Left ventricle myocardium inferior (tissue), 1 donor: ENCODE measurements around the gene CUBN. TPM values are rescaled to one million over a fixed set of nuclear protein-coding genes. Genes with fewer than 3 reads are reported as not detected.
A peak's percentile ranks its signal among the peaks of the same experiment; 100 is the strongest.

Experiments
- DNase-seq: peaks from one replicate; pipeline ENCODE4 v3.0.0-alpha.2; 2020
- H3K27ac ChIP-seq: fragments of 200-600 bp; replicated peaks from 2 replicates; pipeline ENCODE4 v1.8.0; 2021
- H3K27me3 ChIP-seq: fragments of 200-600 bp; 2 replicates; pipeline ENCODE4 v1.8.0; 2021; ENCODE audit warnings: low read depth
- H3K36me3 ChIP-seq: fragments of 200-600 bp; 2 replicates; pipeline ENCODE4 v1.8.0; 2021
- H3K4me1 ChIP-seq: fragments of 200-600 bp; 2 replicates; pipeline ENCODE4 v1.8.0; 2021
- H3K4me3 ChIP-seq: fragments of 200-600 bp; 2 replicates; pipeline ENCODE4 v1.8.0; 2021; ENCODE audit warnings: mild to moderate bottlenecking, moderate library complexity
- H3K9me3 ChIP-seq: fragments of 200-600 bp; replicated peaks from 2 replicates; pipeline ENCODE4 v1.8.0; 2021
- CTCF ChIP-seq: fragments of 200-600 bp; IDR thresholded peaks from 2 replicates; pipeline ENCODE4 v1.8.0; 2021; ENCODE audit warnings: antibody characterized with exemption, mild to moderate bottlenecking, borderline replicate concordance
- intact Hi-C: fragments of 100-400 bp; cut with micrococcal nuclease; formaldehyde crosslinking; loops from one replicate; pipeline ENCODE4 v1.11.0; 2022
- total RNA-seq: library from RNA; stranded (reverse); fragmentation: NEBNext Ultra II Directional; extraction: Animal tissue kit (Norgen Biotek cat#: 25700); gene quantifications from one replicate; pipeline ENCODE4 v1.2.1, GENCODE V29; 2021
- donor health status: DM: no; HTN: yes; CAD: no; lungs with severe emphysema.

The CUBN gene
- total RNA-seq, 1 donor from 2014 or later = 0.44 TPM

GRCh38 chr10:16944402-16944801, 185.2 kb downstream of the CUBN start:
- DNase-seq = no peak
- Histone ChIP-seq H3K27me3 (no peaks in the 10 kb centered on the region), H3K9me3 (no peaks in the 10 kb centered on the region), H3K4me3 (no peak overlapping the region), H3K27ac (peak overlapping the region; percentile 63), H3K4me1 (peaks cover 11% of the 10 kb centered on the region), H3K36me3 (no peaks in the 10 kb centered on the region)
- no peak for TF ChIP-seq CTCF
- intact Hi-C loops = no loop called here

- no peaks in the 10 kb centered on the region for H3K27me3 ChIP-seq
- H3K4me1 ChIP-seq = peaks cover 11% of the 10 kb centered on the region
- peak overlapping the region; percentile 63 for H3K27ac ChIP-seq
- H3K9me3 ChIP-seq = no peaks in the 10 kb centered on the region
- no peak for TF ChIP-seq CTCF
- no peaks in the 10 kb centered on the region for H3K36me3 ChIP-seq
- no peak for DNase-seq
- intact Hi-C loops = no loop called here
- no peak overlapping the region for H3K4me3 ChIP-seq
Observed at GRCh38 chr10:16943295-16944285, 186.0 kb downstream of the CUBN start.

- H3K4me3 ChIP-seq = no peak overlapping the region
- no peaks in the 10 kb centered on the region for H3K36me3 ChIP-seq
- H3K9me3 ChIP-seq = no peaks in the 10 kb centered on the region
- no peaks in the 10 kb centered on the region for H3K27me3 ChIP-seq
- no peak overlapping the region for H3K27ac ChIP-seq
- H3K4me1 ChIP-seq = peaks cover 11% of the 10 kb centered on the region
- no peak for DNase-seq
- no peak for TF ChIP-seq CTCF
- intact Hi-C loops = no loop called here
Observed at GRCh38 chr10:16942381-16943078, 187.1 kb downstream of the CUBN start.

GRCh38 chr10:16941870-16942269, 187.7 kb downstream of the CUBN start:
- H3K36me3 ChIP-seq = no peaks in the 10 kb centered on the region
- no peak overlapping the region for H3K4me3 ChIP-seq
- no peaks in the 10 kb centered on the region for H3K9me3 ChIP-seq
- no peak for TF ChIP-seq CTCF
- intact Hi-C loops = no loop called here
- H3K27ac ChIP-seq = no peak overlapping the region
- peaks cover 11% of the 10 kb centered on the region for H3K4me1 ChIP-seq
- DNase-seq = no peak
- no peaks in the 10 kb centered on the region for H3K27me3 ChIP-seq

GRCh38 chr10:16941067-16941466, 188.5 kb downstream of the CUBN start:
- no peaks in the 10 kb centered on the region for H3K27me3 ChIP-seq
- H3K4me3 ChIP-seq = no peak overlapping the region
- intact Hi-C loops = no loop called here
- DNase-seq = no peak
- no peak overlapping the region for H3K27ac ChIP-seq
- no peaks in the 10 kb centered on the region for H3K36me3 ChIP-seq
- peaks cover 11% of the 10 kb centered on the region for H3K4me1 ChIP-seq
- no peak for TF ChIP-seq CTCF
- H3K9me3 ChIP-seq = no peaks in the 10 kb centered on the region
